ENCODE data around the gene PPIF.

PPIF gene

GRCh38 chr10:79358811-79359210 is 11.5 kb downstream of the PPIF start:
- intact Hi-C loops (cut with DNase I) = no loop called here
- DNase-seq = peak in 1 of 10 donors; percentile 1

- intact Hi-C loops (cut with DNase I) = no loop called here
- peak in 2 of 10 donors; percentile 9 to 26 for DNase-seq
Observed at GRCh38 chr10:79359816-79360498, 12.7 kb downstream of the PPIF start.

GRCh38 chr10:79360499-79361342 is 13.5 kb downstream of the PPIF start:
- DNase-seq = no peak
- intact Hi-C loops (cut with DNase I) = no loop called here

GRCh38 chr10:79361726-79362397 is 14.6 kb downstream of the PPIF start:
- intact Hi-C loops (cut with DNase I) = no loop called here
- DNase-seq = no peak

GRCh38 chr10:79367426-79368189 is 20.3 kb downstream of the PPIF start:
- intact Hi-C loops (cut with DNase I) = no loop called here

GRCh38 chr10:79372871-79373270 is 25.6 kb downstream of the PPIF start:
- DNase-seq = peak in 2 of 10 donors; percentile 7 to 44
- intact Hi-C loops (cut with DNase I) = loop anchor here (5.0 kb wide), 1 partner anchor 114 kb away; no protein-coding TSS in a partner anchor

More at GRCh38 chr10:79367426-79368189, 20.3 kb downstream of the PPIF start:
- DNase-seq = no peak

- peak; percentile 59 to 97 (median 87) for DNase-seq
- intact Hi-C loops (cut with DNase I) = loop anchor here (1.0 to 5.0 kb wide), 2 partner anchors 93 to 113 kb away; no protein-coding TSS in a partner anchor
Observed at GRCh38 chr10:79374312-79375191, 27.3 kb downstream of the PPIF start.

GRCh38 chr10:79375321-79376077 is 28.2 kb downstream of the PPIF start:
- intact Hi-C loops (cut with DNase I) = no loop called here
- DNase-seq = peak in 3 of 10 donors; percentile 10 to 69 (median 66)

GRCh38 chr10:79376078-79376628 is 28.9 kb downstream of the PPIF start:
- intact Hi-C loops (cut with DNase I) = no loop called here

GRCh38 chr10:79376751-79377556 is 29.7 kb downstream of the PPIF start:
- DNase-seq = peak in 2 of 10 donors; percentile 12 to 72

More at GRCh38 chr10:79376078-79376628, 28.9 kb downstream of the PPIF start:
- peak in 3 of 10 donors; percentile 3 to 59 (median 47) for DNase-seq

GRCh38 chr10:79377557-79378382 is 30.5 kb downstream of the PPIF start:
- intact Hi-C loops (cut with DNase I) = no loop called here
- DNase-seq = peak in 3 of 10 donors; percentile 3 to 49 (median 47)

More at GRCh38 chr10:79376751-79377556, 29.7 kb downstream of the PPIF start:
- intact Hi-C loops (cut with DNase I) = no loop called here

GRCh38 chr10:79378383-79378646 is 31.0 kb downstream of the PPIF start:
- intact Hi-C loops (cut with DNase I) = no loop called here
- DNase-seq = peak in 1 of 10 donors; percentile 26

- intact Hi-C loops (cut with DNase I) = no loop called here
- peak in 2 of 10 donors; percentile 20 to 33 for DNase-seq
Observed at GRCh38 chr10:79378647-79379511, 31.6 kb downstream of the PPIF start.

- intact Hi-C loops (cut with DNase I) = no loop called here
- DNase-seq = peak in 4 of 10 donors; percentile 33 to 89 (median 74)
Observed at GRCh38 chr10:79379512-79380124, 32.3 kb downstream of the PPIF start.

All from posterior cingulate gyrus (tissue), 11 donors.